Epidermal melanocyte (primary cell): ENCODE measurements around the gene CCT2.
"Not testable (repeated sequence)": the region's sequence is repeated elsewhere in the genome, so short reads cannot be mapped to it uniquely, and the experiment has no call there.

Source experiments
- DNase-seq: peaks from one replicate; pipeline ENCODE4 v3.0.0; 2011; ENCODE audit warnings: low spot score; ENCODE audit not compliant: insufficient read length

The CCT2 gene

GRCh38 chr12:69588527-69588926 is 3.3 kb downstream of the CCT2 start:
- DNase-seq: no peak

GRCh38 chr12:69589082-69589481 is 3.8 kb downstream of the CCT2 start:
- DNase-seq: no peak

- DNase-seq: no peak
These were observed 10.4 kb downstream of the CCT2 start for GRCh38 chr12:69595689-69596088.

- no peak for DNase-seq
These were observed 13.0 kb downstream of the CCT2 start for GRCh38 chr12:69598174-69598753.

GRCh38 chr12:69600804-69601203 is 15.5 kb downstream of the CCT2 start:
- DNase-seq: no peak

- DNase-seq: no peak
These were observed 16.9 kb downstream of the CCT2 start for GRCh38 chr12:69601962-69602685.

GRCh38 chr12:69602954-69603353 is 17.7 kb downstream of the CCT2 start:
- no peak for DNase-seq

GRCh38 chr12:69603556-69603955 is 18.3 kb downstream of the CCT2 start:
- not testable (repeated sequence) for DNase-seq

- DNase-seq: not testable (repeated sequence)
These were observed 19.0 kb downstream of the CCT2 start for GRCh38 chr12:69604275-69604674.

GRCh38 chr12:69608114-69608513 is 22.9 kb downstream of the CCT2 start:
- DNase-seq: no peak

- DNase-seq: no peak
These were observed 24.9 kb downstream of the CCT2 start for GRCh38 chr12:69610126-69610525.

- DNase-seq: no peak
These were observed 25.5 kb downstream of the CCT2 start, which contains the start of gene LRRC10 for GRCh38 chr12:69610729-69611128. Gene LRRC10 (minus strand): TSS chr12:69610907. CDS start chr12:69610838, 69 bp downstream.

- DNase-seq: no peak
These were observed 28.1 kb downstream of the CCT2 start for GRCh38 chr12:69613351-69613750.

GRCh38 chr12:69616025-69616424 is 30.8 kb downstream of the CCT2 start:
- no peak for DNase-seq

GRCh38 chr12:69619050-69619449 is 33.8 kb downstream of the CCT2 start:
- DNase-seq: no peak

- no peak for DNase-seq
These were observed 34.8 kb downstream of the CCT2 start for GRCh38 chr12:69620077-69620476.

GRCh38 chr12:69620921-69621320 is 35.7 kb downstream of the CCT2 start:
- DNase-seq: no peak

GRCh38 chr12:69621551-69621950 is 36.3 kb downstream of the CCT2 start:
- no peak for DNase-seq

GRCh38 chr12:69623970-69624369 is 38.7 kb downstream of the CCT2 start:
- no peak for DNase-seq

GRCh38 chr12:69627501-69627900 is 42.2 kb downstream of the CCT2 start:
- no peak for DNase-seq

- no peak for DNase-seq
These were observed 44.9 kb downstream of the CCT2 start for GRCh38 chr12:69630191-69630590.

GRCh38 chr12:69633061-69633460 is 47.8 kb downstream of the CCT2 start:
- no peak for DNase-seq

GRCh38 chr12:69639400-69640016 is 54.2 kb downstream of the CCT2 start:
- peak; percentile 71 for DNase-seq
